HL-60 (cell line): ENCODE results near the gene MED17.

Experiments
- DNase-seq, 2 experiments: peaks; one replicate each; pipeline ENCODE4 v3.0.0-alpha.2; 2010 to 2020; ENCODE audit warnings: low read depth in 1 of 2, low spot score in 1 of 2
- H3K27ac ChIP-seq: fragments of 250-450 bp; sonication (Bioruptor Pico); replicated peaks from 2 replicates; pipeline ENCODE4 v1.5.1; 2020; ENCODE audit warnings: mild to moderate bottlenecking, moderate library complexity
- H3K27me3 ChIP-seq: fragments of 250-450 bp; sonication (Bioruptor Pico); 2 replicates; pipeline ENCODE4 v1.5.1; 2021; ENCODE audit warnings: mild to moderate bottlenecking, moderate library complexity; ENCODE audit not compliant: insufficient read depth, poor library complexity, severe bottlenecking
- H3K4me3 ChIP-seq: replicated peaks from 2 replicates; pipeline ENCODE4 v1.5.1; 2011; ENCODE audit warnings: mild to moderate bottlenecking, control low read depth, low read length; ENCODE audit not compliant: insufficient read depth
- GABPA ChIP-seq: IDR thresholded peaks from 2 replicates; pipeline ENCODE4 v1.6.1; 2012; ENCODE audit warnings: low read depth
- POLR2AphosphoS5 ChIP-seq: IDR thresholded peaks from 2 replicates; pipeline ENCODE4 v1.6.1; 2012; ENCODE audit warnings: low read depth
- SPI1 ChIP-seq: IDR thresholded peaks from 2 replicates; pipeline ENCODE4 v1.6.1; 2012; ENCODE audit warnings: low read depth, mild to moderate bottlenecking, borderline replicate concordance
- TF ChIP-seq, protein P1 (sequence below): IDR thresholded peaks from one replicate; pipeline ENCODE4 v1.5.1; 2011; ENCODE audit warnings: low read length, control low read depth, inconsistent platforms; ENCODE audit not compliant: insufficient read depth
- TF ChIP-seq, protein P2 (sequence below): IDR thresholded peaks from 2 replicates; pipeline ENCODE4 v1.6.1; 2012; ENCODE audit warnings: low read depth; ENCODE audit not compliant: insufficient replicate concordance

Gene MED17

DNA sequence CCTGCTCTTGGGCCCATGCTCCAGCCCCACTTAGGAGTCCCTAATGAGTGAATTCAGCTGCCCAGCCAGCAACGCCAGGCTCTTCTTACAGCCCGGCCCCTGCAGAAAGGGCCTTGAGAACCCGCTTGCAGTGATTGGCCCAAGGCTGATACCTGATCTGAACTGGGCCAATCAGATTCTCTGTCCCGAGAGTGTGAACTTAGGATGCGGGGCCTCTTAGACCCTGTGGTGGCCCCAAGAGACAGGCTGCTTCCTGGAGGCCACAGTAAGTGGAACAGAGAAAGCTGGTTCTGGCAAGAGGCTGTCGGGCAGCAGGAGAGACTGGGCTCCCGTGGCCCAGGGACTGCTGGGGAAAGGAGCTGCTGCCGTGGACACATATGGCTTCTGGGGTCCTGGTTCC is 54.9 kb downstream of the MED17 start:
- Histone ChIP-seq H3K4me3 (no peak overlapping the region), H3K27me3 (no peaks in the 10 kb centered on the region), H3K27ac (no peak overlapping the region)
- DNase-seq: no peak
- TF ChIP-seq GABPA: no peak
- TF ChIP-seq, protein P1, sequence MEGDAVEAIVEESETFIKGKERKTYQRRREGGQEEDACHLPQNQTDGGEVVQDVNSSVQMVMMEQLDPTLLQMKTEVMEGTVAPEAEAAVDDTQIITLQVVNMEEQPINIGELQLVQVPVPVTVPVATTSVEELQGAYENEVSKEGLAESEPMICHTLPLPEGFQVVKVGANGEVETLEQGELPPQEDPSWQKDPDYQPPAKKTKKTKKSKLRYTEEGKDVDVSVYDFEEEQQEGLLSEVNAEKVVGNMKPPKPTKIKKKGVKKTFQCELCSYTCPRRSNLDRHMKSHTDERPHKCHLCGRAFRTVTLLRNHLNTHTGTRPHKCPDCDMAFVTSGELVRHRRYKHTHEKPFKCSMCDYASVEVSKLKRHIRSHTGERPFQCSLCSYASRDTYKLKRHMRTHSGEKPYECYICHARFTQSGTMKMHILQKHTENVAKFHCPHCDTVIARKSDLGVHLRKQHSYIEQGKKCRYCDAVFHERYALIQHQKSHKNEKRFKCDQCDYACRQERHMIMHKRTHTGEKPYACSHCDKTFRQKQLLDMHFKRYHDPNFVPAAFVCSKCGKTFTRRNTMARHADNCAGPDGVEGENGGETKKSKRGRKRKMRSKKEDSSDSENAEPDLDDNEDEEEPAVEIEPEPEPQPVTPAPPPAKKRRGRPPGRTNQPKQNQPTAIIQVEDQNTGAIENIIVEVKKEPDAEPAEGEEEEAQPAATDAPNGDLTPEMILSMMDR: no peak
- TF ChIP-seq, protein P2, sequence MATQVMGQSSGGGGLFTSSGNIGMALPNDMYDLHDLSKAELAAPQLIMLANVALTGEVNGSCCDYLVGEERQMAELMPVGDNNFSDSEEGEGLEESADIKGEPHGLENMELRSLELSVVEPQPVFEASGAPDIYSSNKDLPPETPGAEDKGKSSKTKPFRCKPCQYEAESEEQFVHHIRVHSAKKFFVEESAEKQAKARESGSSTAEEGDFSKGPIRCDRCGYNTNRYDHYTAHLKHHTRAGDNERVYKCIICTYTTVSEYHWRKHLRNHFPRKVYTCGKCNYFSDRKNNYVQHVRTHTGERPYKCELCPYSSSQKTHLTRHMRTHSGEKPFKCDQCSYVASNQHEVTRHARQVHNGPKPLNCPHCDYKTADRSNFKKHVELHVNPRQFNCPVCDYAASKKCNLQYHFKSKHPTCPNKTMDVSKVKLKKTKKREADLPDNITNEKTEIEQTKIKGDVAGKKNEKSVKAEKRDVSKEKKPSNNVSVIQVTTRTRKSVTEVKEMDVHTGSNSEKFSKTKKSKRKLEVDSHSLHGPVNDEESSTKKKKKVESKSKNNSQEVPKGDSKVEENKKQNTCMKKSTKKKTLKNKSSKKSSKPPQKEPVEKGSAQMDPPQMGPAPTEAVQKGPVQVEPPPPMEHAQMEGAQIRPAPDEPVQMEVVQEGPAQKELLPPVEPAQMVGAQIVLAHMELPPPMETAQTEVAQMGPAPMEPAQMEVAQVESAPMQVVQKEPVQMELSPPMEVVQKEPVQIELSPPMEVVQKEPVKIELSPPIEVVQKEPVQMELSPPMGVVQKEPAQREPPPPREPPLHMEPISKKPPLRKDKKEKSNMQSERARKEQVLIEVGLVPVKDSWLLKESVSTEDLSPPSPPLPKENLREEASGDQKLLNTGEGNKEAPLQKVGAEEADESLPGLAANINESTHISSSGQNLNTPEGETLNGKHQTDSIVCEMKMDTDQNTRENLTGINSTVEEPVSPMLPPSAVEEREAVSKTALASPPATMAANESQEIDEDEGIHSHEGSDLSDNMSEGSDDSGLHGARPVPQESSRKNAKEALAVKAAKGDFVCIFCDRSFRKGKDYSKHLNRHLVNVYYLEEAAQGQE: no peak
- no peak for TF ChIP-seq POLR2AphosphoS5
- no peak for TF ChIP-seq SPI1

DNA sequence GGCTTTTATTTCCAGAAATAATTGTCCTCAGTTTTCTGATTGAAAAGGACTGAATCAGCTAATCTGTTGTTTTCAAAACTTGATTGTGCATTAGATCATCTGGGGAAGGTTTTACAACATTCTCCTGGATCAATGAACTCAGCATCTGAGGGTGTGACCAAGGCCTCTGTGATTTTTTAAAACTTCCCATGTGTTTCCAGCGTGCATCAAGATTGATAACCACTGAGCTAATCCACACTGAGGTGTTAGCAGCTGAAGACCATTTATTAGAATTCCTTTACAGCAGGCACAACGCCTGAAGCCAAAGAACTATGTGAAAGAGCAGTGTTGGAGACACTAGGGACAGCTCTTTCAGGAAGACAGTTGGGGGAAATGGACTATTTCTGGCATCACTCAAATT is 56.1 kb downstream of the MED17 start:
- H3K27me3 ChIP-seq: no peaks in the 10 kb centered on the region
- TF ChIP-seq POLR2AphosphoS5 (no peak), SPI1 (no peak), GABPA (no peak)
- TF ChIP-seq, protein P2: no peak
- TF ChIP-seq, protein P1: no peak
- H3K4me3 ChIP-seq: no peak overlapping the region
- no peak for DNase-seq
- H3K27ac ChIP-seq: no peak overlapping the region

DNA sequence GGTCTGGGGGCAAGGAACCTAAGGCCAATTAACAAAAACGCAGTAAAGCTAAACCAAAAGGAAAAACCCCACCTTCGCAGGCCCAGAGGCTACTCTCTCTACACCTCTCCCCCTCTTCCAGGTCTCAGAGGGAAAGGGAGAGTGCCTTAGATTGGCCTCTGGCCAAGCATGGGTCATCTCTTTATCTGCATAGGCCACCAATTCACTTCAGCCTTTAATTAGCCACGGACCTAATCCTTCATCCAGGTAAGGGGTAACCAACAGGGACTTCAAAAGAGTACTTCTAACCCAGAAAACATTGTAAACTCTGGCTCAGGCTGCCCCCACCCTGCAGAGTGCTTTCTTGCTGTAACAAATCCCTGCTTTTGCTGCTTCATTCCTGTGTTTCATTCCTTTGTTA is 56.9 kb downstream of the MED17 start:
- no peak overlapping the region for H3K27ac ChIP-seq
- TF ChIP-seq SPI1 (no peak), GABPA (no peak), POLR2AphosphoS5 (no peak)
- TF ChIP-seq, protein P1: no peak
- TF ChIP-seq, protein P2: no peak
- no peak overlapping the region for H3K4me3 ChIP-seq
- DNase-seq: no peak
- H3K27me3 ChIP-seq: no peaks in the 10 kb centered on the region
